Panc1 (cell line): ENCODE data around the gene TMEM82. TPM values are rescaled to one million over a fixed set of nuclear protein-coding genes. Genes with fewer than 3 reads are reported as not detected.

ENCODE experiments used
- ATAC-seq: fragments of 200-7000 bp; cut with Tn5 transposase; 2 replicates; pipeline ENCODE4 v1.9.1; 2020; ENCODE audit warnings: mild to moderate bottlenecking, moderate library complexity
- BruUV-seq: library from RNA; stranded (reverse); fragments of 400-500 nt; replicated peaks from 2 replicates; lab custom pipeline; 2021; lab: Mats Ljungman, UMichigan
- CTCF ChIA-PET: fragments of 300-600 bp; sonication (Branson Sonifier 250); formaldehyde crosslinking; loops from one replicate; lab custom pipeline; 2022; ENCODE audit warnings: antibody characterized with exemption; lab: Charles Lee
- POLR2A ChIA-PET: fragments of 300-600 bp; sonication (Branson Sonifier 250); formaldehyde crosslinking; loops from one replicate; lab custom pipeline; 2022; ENCODE audit warnings: antibody characterized with exemption; lab: Charles Lee
- DNase-seq: peaks from one replicate; pipeline ENCODE4 v3.0.0-alpha.2; 2010; ENCODE audit warnings: low read depth, low spot score
- H3K27ac ChIP-seq: 2 replicates; pipeline ENCODE4 v1.5.1; 2011; ENCODE audit warnings: mild to moderate bottlenecking, low read length, inconsistent platforms
- H3K27me3 ChIP-seq: fragments of 200-500 bp; sonication (Bioruptor generic); 2 replicates; pipeline ENCODE4 v1.6.0; 2014; ENCODE audit warnings: low read length, inconsistent platforms; ENCODE audit not compliant: control insufficient read depth, insufficient read depth
- H3K36me3 ChIP-seq: fragments of 200-500 bp; sonication (Bioruptor generic); 2 replicates; pipeline ENCODE4 v1.5.1; 2014; ENCODE audit warnings: inconsistent platforms, mild to moderate bottlenecking, low read length, moderate library complexity; ENCODE audit not compliant: control insufficient read depth, insufficient read depth
- H3K4me1 ChIP-seq: 2 replicates; pipeline ENCODE4 v1.5.1; 2011; ENCODE audit warnings: inconsistent platforms, mild to moderate bottlenecking, low read length, moderate library complexity; ENCODE audit not compliant: control insufficient read depth, insufficient read depth
- H3K4me3 ChIP-seq, 2 experiments: 2 replicates each; pipeline ENCODE4 v1.5.1; 2011 to 2012; ENCODE audit warnings: low read depth in 2 of 2, low read length in 2 of 2, mild to moderate bottlenecking in 2 of 2, inconsistent platforms in 1 of 2, moderate library complexity in 1 of 2
- H3K9me3 ChIP-seq: fragments of 200-500 bp; sonication (Bioruptor generic); 2 replicates; pipeline ENCODE4 v1.5.1; 2014; ENCODE audit warnings: low read depth, mild to moderate bottlenecking, inconsistent platforms, low read length, moderate library complexity; ENCODE audit not compliant: control insufficient read depth, insufficient read depth
- CTCF ChIP-seq: fragments of 450-650 bp; IDR thresholded peaks from 2 replicates; pipeline ENCODE4 v1.5.1; 2017; ENCODE audit warnings: mild to moderate bottlenecking
- POLR2AphosphoS5 ChIP-seq: IDR thresholded peaks from 2 replicates; pipeline ENCODE4 v1.6.1; 2012; ENCODE audit warnings: mild to moderate bottlenecking, low read depth, low read length, moderate library complexity
- REST ChIP-seq, 2 experiments: IDR thresholded peaks; 2 replicates each; pipeline ENCODE4 v1.6.1; 2011 to 2012; ENCODE audit warnings: low read depth in 2 of 2, control low read depth in 1 of 2, low read length in 1 of 2, mild to moderate bottlenecking in 1 of 2, moderate library complexity in 1 of 2; ENCODE audit not compliant: insufficient read depth in 1 of 2
- SIN3A ChIP-seq: IDR thresholded peaks from 2 replicates; pipeline ENCODE4 v1.6.1; 2012; ENCODE audit warnings: low read depth, mild to moderate bottlenecking, low read length, moderate library complexity, borderline replicate concordance; ENCODE audit not compliant: insufficient read depth
- TCF7L2 ChIP-seq: IDR thresholded peaks from 2 replicates; pipeline ENCODE4 v1.6.1; 2011; ENCODE audit warnings: mild to moderate bottlenecking, low read depth, low read length, inconsistent platforms
- in situ Hi-C: cut with HindIII; loops from 2 replicates; pipeline ENCODE4 v1.10.0; 2016; ENCODE audit warnings: low sequenced_read_pairs, low pct_unique_long_range_greater_than_20kb
- intact Hi-C: fragments of 100-400 bp; cut with micrococcal nuclease; formaldehyde crosslinking; loops from one replicate; pipeline ENCODE4 v1.10.0; 2022; ENCODE audit not compliant: unreplicated experiment
- total RNA-seq: library from RNA; stranded (reverse); gene quantifications from one replicate; pipeline ENCODE4 v1.2.1, GENCODE V29; 2021; ENCODE audit not compliant: unreplicated experiment

Gene TMEM82
- total RNA-seq, 1 experiment from 2014 or later = not detected

GRCh38 chr1:15700508-15700907 lies 41.8 kb upstream of the TMEM82 start:
- BruUV-seq = no TSS peak
- ChIA-PET POLR2A (interaction anchor here (0.7 kb wide), 1 partner anchor 128 kb away, joined by 4 read pairs; no protein-coding TSS in a partner anchor), CTCF (no interaction called here)
- Histone ChIP-seq H3K36me3 (no peaks in the 10 kb centered on the region), H3K4me3 (no peak overlapping the region), H3K9me3 (no peaks in the 10 kb centered on the region), H3K27ac (no peak overlapping the region), H3K27me3 (no peaks in the 10 kb centered on the region), H3K4me1 (peaks cover 3% of the 10 kb centered on the region; the same call in 1 of the 2 replicates)
- intact Hi-C loops (no loop called here), in situ Hi-C loops (no loop called here)
- ATAC-seq (no peak), DNase-seq (no peak)
- TF ChIP-seq TCF7L2 = no peak
- TF ChIP-seq REST (IDR thresholded peaks at IDR 0.05; ENCODE audit: insufficient read depth in 1 of 2, low read depth in 2 of 2, low read length in 1 of 2) = no peak
- no peak for TF ChIP-seq SIN3A
- TF ChIP-seq POLR2AphosphoS5 = no peak
- TF ChIP-seq CTCF = no peak

GRCh38 chr1:15701784-15702183 lies 40.5 kb upstream of the TMEM82 start:
- no TSS peak for BruUV-seq
- H3K36me3 ChIP-seq = no peaks in the 10 kb centered on the region
- DNase-seq = no peak
- ATAC-seq = no peak
- intact Hi-C loops (no loop called here), in situ Hi-C loops (no loop called here)
- H3K9me3 ChIP-seq = no peaks in the 10 kb centered on the region
- H3K4me3 ChIP-seq = no peak overlapping the region
- ChIA-PET POLR2A (interaction anchor here (0.6 kb wide), 1 partner anchor 35 kb away, joined by 3 read pairs; no protein-coding TSS in a partner anchor), CTCF (interaction anchor here (0.5 to 0.6 kb wide), 2 partner anchors 49 to 75 kb away, joined by 3 to 6 read pairs; no protein-coding TSS in a partner anchor)
- TF ChIP-seq CTCF (no peak), REST (IDR thresholded peaks at IDR 0.05; ENCODE audit: insufficient read depth in 1 of 2, low read depth in 2 of 2, low read length in 1 of 2) (no peak), TCF7L2 (no peak), POLR2AphosphoS5 (no peak), SIN3A (no peak)
- no peaks in the 10 kb centered on the region for H3K27me3 ChIP-seq
- peaks cover 3% of the 10 kb centered on the region; the same call in 1 of the 2 replicates for H3K4me1 ChIP-seq
- no peak overlapping the region for H3K27ac ChIP-seq
